B cell (primary cell): ENCODE data around the gene VEZT. TPM values are rescaled to one million over a fixed set of nuclear protein-coding genes. Genes with fewer than 3 reads are reported as not detected.

ENCODE experiments used
- ATAC-seq: fragments of 200-7000 bp; cut with Tn5 transposase; one replicate; pipeline ENCODE4 v1.10.0; 2021; ENCODE audit warnings: low read depth, mild to moderate bottlenecking, moderate number of reproducible peaks, moderate library complexity
- CTCF ChIA-PET: fragments of 350-600 bp; sonication (Branson Sonifier 250); formaldehyde crosslinking; loops from one replicate; lab custom pipeline; 2021; ENCODE audit warnings: antibody characterized with exemption, inconsistent platforms; lab: Charles Lee
- POLR2A ChIA-PET: fragments of 350-600 bp; sonication (Branson Sonifier 250); formaldehyde crosslinking; loops from one replicate; lab custom pipeline; 2021; ENCODE audit warnings: antibody characterized with exemption; lab: Charles Lee
- DNase-seq: peaks from one replicate; pipeline ENCODE4 v3.0.0; 2013
- H2AFZ ChIP-seq: 2 replicates; pipeline ENCODE4 v1.6.1; 2012; ENCODE audit warnings: mild to moderate bottlenecking, low read depth, low read length; ENCODE audit not compliant: insufficient read depth, poor library complexity, severe bottlenecking
- H3K27ac ChIP-seq, 2 donors: 1 replicate in 1 of 2; 2 replicates in 1 of 2; pipeline ENCODE4 v1.5.1; 2012 to 2013; ENCODE audit warnings: low read length in 2 of 2, mild to moderate bottlenecking in 2 of 2, moderate library complexity in 1 of 2
- H3K27me3 ChIP-seq, 4 experiments: fragments of 200-600 bp in 1 of 4; sonication (generic) in 1 of 4; replicated peaks in 1 of 4; 1 replicate in 2 of 4; 2 replicates in 2 of 4; pipeline versions ENCODE4 v1.6.1 to v1.7.0; 2013 to 2016; ENCODE audit warnings: low read length in 3 of 4, mild to moderate bottlenecking in 2 of 4, mixed read lengths in 1 of 4, moderate library complexity in 1 of 4; ENCODE audit not compliant: insufficient read depth in 4 of 4, control insufficient read depth in 3 of 4; ENCODE audit errors: control extremely low read depth in 1 of 4
- H3K36me3 ChIP-seq, 2 experiments: replicated peaks in 1 of 2; 1 replicate in 1 of 2; 2 replicates in 1 of 2; pipeline versions ENCODE4 v1.6.1 to v1.7.1; 2013; ENCODE audit warnings: low read length in 1 of 2; ENCODE audit not compliant: insufficient read depth in 2 of 2, control insufficient read depth in 1 of 2; ENCODE audit errors: control extremely low read depth in 1 of 2, extremely low read depth in 1 of 2
- H3K4me1 ChIP-seq, 2 donors: fragments of 200-600 bp in 1 of 2; sonication (generic) in 1 of 2; 1 replicate in 1 of 2; 2 replicates in 1 of 2; pipeline versions ENCODE4 v1.5.1 to v1.6.1; 2013 to 2017; ENCODE audit warnings: low read length in 2 of 2; ENCODE audit not compliant: control insufficient read depth in 2 of 2, insufficient read depth in 2 of 2
- H3K4me2 ChIP-seq: replicated peaks from 2 replicates; pipeline ENCODE3; 2012; ENCODE audit warnings: mild to moderate bottlenecking, low read depth, low read length; ENCODE audit not compliant: poor library complexity, severe bottlenecking
- H3K4me3 ChIP-seq, 5 experiments: fragments of 200-600 bp in 1 of 5; sonication (generic) in 1 of 5; 1 replicate in 3 of 5; 2 replicates in 2 of 5; pipeline versions ENCODE4 v1.5.1 to v1.7.0; 2011 to 2016; ENCODE audit warnings: low read length in 4 of 5, mild to moderate bottlenecking in 4 of 5, low read depth in 2 of 5, control low read depth in 1 of 5, moderate library complexity in 1 of 5; ENCODE audit not compliant: insufficient read depth in 1 of 5; ENCODE audit errors: control extremely low read depth in 1 of 5, extremely low read depth in 1 of 5
- H3K79me2 ChIP-seq: fragments of 200-600 bp; sonication (generic); one replicate; pipeline ENCODE4 v1.6.0; 2016; ENCODE audit warnings: low read length; ENCODE audit not compliant: control insufficient read depth, insufficient read depth
- H3K9ac ChIP-seq: fragments of 200-600 bp; sonication (generic); 2 replicates; pipeline ENCODE4 v1.6.1; 2017; ENCODE audit warnings: mild to moderate bottlenecking, low read length, moderate library complexity
- H3K9me3 ChIP-seq, 3 donors: one replicate each; pipeline versions ENCODE4 v1.6.1 to v1.7.1; 2013; ENCODE audit warnings: low read length in 2 of 3; ENCODE audit not compliant: control insufficient read depth in 2 of 3, insufficient read depth in 1 of 3; ENCODE audit errors: control extremely low read depth in 1 of 3
- H4K20me1 ChIP-seq: 2 replicates; pipeline ENCODE4 v1.6.0; 2012; ENCODE audit warnings: mild to moderate bottlenecking, low read length; ENCODE audit not compliant: insufficient read depth, control insufficient read depth, poor library complexity, severe bottlenecking
- H3K27ac Mint-ChIP-seq: one replicate; pipeline ENCODE4 v1.8.0; 2021; ENCODE audit warnings: mixed read lengths
- H3K27me3 Mint-ChIP-seq: one replicate; pipeline ENCODE4 v1.8.0; 2021; ENCODE audit warnings: mixed read lengths
- H3K4me1 Mint-ChIP-seq: one replicate; pipeline ENCODE4 v1.8.0; 2021; ENCODE audit warnings: mixed read lengths
- H3K4me3 Mint-ChIP-seq: one replicate; pipeline ENCODE4 v1.8.0; 2021; ENCODE audit warnings: mixed read lengths
- H3K9me3 Mint-ChIP-seq: one replicate; pipeline ENCODE4 v1.8.0; 2022; ENCODE audit warnings: mixed read lengths; ENCODE audit not compliant: insufficient read depth
- CTCF ChIP-seq: fragments of 200-600 bp; IDR thresholded peaks from one replicate; pipeline ENCODE4 v1.8.0; 2022; ENCODE audit warnings: antibody characterized with exemption, mild to moderate bottlenecking
- EZH2 ChIP-seq: IDR thresholded peaks from 2 replicates; pipeline ENCODE4 v1.6.1; 2012; ENCODE audit warnings: borderline replicate concordance, low read depth, mild to moderate bottlenecking, moderate library complexity, low read length; ENCODE audit not compliant: insufficient read depth, poor library complexity, severe bottlenecking
- WGBS: methylation state at CpG from one replicate; pipeline ENCODE4 v1.1.5; 2013; ENCODE audit warnings: missing lambda C conversion rate; ENCODE audit not compliant: insufficient coverage; 5-methylcytosine and 5-hydroxymethylcytosine counted together
- intact Hi-C: fragments of 100-400 bp; cut with micrococcal nuclease; formaldehyde crosslinking; loops from one replicate; pipeline ENCODE4 v1.10.0; 2022
- polyA plus RNA-seq: library from polyadenylated mRNA; depleted of rRNA; stranded (reverse); fragments of >200 nt; gene quantifications from 2 replicates; pipeline ENCODE4 v1.2.3, GENCODE V29; 2012
- small RNA-seq: library from RNA; depleted of rRNA; stranded (forward); fragments of <200 nt; gene quantifications from one replicate; pipeline ENCODE3, GENCODE V24; 2012; ENCODE audit warnings: low replicate concordance, low read depth; ENCODE audit not compliant: insufficient read length
- total RNA-seq, 2 donors: library from RNA; stranded (reverse); fragments of 120-200 nt in 1 of 2; gene quantifications; 1 replicate in 1 of 2; 2 replicates in 1 of 2; pipeline versions ENCODE4 v1.2.3 to v1.2.4, GENCODE V29; 2013 to 2022

Gene VEZT
- total and polyA plus RNA-seq, 2 donors (not counting 1 experiment from before 2014, with no cell fraction given): 19.9 to 61.8 TPM

DNA sequence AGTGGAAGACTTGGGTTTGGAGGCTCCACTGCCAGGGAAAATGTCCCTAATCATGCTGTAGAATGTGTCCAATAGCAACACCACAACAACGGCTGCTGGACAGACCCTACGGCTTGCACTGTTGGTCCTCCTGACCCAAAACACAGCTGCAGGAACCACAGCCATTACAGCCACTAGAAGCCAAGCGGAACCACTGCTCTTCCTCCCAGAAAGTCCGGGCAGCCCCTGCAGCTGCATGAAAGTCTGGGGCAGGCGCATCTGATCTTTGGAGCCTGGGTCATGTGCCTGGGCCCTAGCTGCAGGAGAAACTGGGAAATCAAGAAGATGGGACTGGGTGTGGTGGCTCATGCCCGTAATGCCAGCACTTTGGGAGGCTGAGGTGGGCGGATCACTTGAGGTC lies 131.7 kb downstream of the VEZT start:
- TF ChIP-seq CTCF (no peak), EZH2 (no peak)
- ChIA-PET POLR2A (no interaction called here), CTCF (no interaction called here)
- no peak overlapping the region for H3K27ac ChIP-seq
- peaks cover 0 to 12% (median 1%) of the 10 kb centered on the region in 4 experiments for H3K27me3 ChIP-seq
- no peaks in the 10 kb centered on the region for H3K36me3 ChIP-seq
- no peaks in the 10 kb centered on the region for H3K79me2 ChIP-seq
- intact Hi-C loops: no loop called here
- H3K4me1 ChIP-seq: peaks cover 0 to 4% of the 10 kb centered on the region in 2 donors
- no peak overlapping the region for H3K27ac Mint-ChIP-seq
- H3K4me2 ChIP-seq: no peak overlapping the region
- no peaks in the 10 kb centered on the region for H3K9me3 ChIP-seq
- H3K4me1 Mint-ChIP-seq: peaks cover 4% of the 10 kb centered on the region
- ATAC-seq (no peak), DNase-seq (no peak)
- H3K27me3 Mint-ChIP-seq: peaks cover 21% of the 10 kb centered on the region
- H3K9ac ChIP-seq: no peak overlapping the region
- no peak overlapping the region for H2AFZ ChIP-seq
- peak overlapping the region; percentile 35 for H3K4me3 Mint-ChIP-seq
- no peaks in the 10 kb centered on the region for H4K20me1 ChIP-seq
- 91% methylated on average over 5 of the region's 7 CpGs for WGBS
- H3K9me3 Mint-ChIP-seq: no peaks in the 10 kb centered on the region
- H3K4me3 ChIP-seq: no peak overlapping the region

GRCh38 chr12:95351748-95352147 lies 134.1 kb downstream of the VEZT start:
- no peaks in the 10 kb centered on the region for H3K79me2 ChIP-seq
- no peaks in the 10 kb centered on the region for H3K9me3 ChIP-seq
- CTCF ChIA-PET: no interaction called here
- H3K27ac Mint-ChIP-seq: no peak overlapping the region
- peaks cover 21% of the 10 kb centered on the region for H3K27me3 Mint-ChIP-seq
- TF ChIP-seq CTCF (no peak), EZH2 (no peak)
- POLR2A ChIA-PET: interaction anchor here (0.5 kb wide), 1 partner anchor 52 kb away, joined by 11 read pairs; no protein-coding TSS in a partner anchor
- intact Hi-C loops: no loop called here
- peaks cover 0 to 4% of the 10 kb centered on the region in 2 donors for H3K4me1 ChIP-seq
- no peak overlapping the region for H3K4me2 ChIP-seq
- H4K20me1 ChIP-seq: no peaks in the 10 kb centered on the region
- no peak overlapping the region for H3K27ac ChIP-seq
- peaks cover 4% of the 10 kb centered on the region for H3K4me1 Mint-ChIP-seq
- H3K36me3 ChIP-seq: no peaks in the 10 kb centered on the region
- no peaks in the 10 kb centered on the region for H3K9me3 Mint-ChIP-seq
- ATAC-seq: no peak
- no peak overlapping the region for H2AFZ ChIP-seq
- H3K9ac ChIP-seq: no peak overlapping the region
- H3K27me3 ChIP-seq: peaks cover 0 to 12% (median 1%) of the 10 kb centered on the region in 4 experiments
- over 99% methylated on average over 6 of the region's 6 CpGs for WGBS
- DNase-seq: no peak
- no peak overlapping the region for H3K4me3 Mint-ChIP-seq
- no peak overlapping the region for H3K4me3 ChIP-seq

Small RNA genes lying within 50 kb of the gene (small RNA-seq; reads per million reads assigned to genes)
- 14.4 reads per million, percentile 87 among the genes with 10 or more reads in this experiment for gene MIR331
- not detected for gene MIR3685
- gene RF00019: not detected
- not detected for gene RNU6-808P

Other genes with a start within 250 kb of the VEZT start
- 41.7 and 42.0 TPM in 2 replicates for gene NDUFA12, start 214.1 kb upstream of the VEZT start, total RNA-seq
- 51.8 and 66.5 TPM in 2 replicates for gene NDUFA12, start 214.1 kb upstream of the VEZT start, polyA plus RNA-seq
- 53.9 and 55.4 TPM in 2 replicates for gene NR2C1, start 144.2 kb upstream of the VEZT start, total RNA-seq
- gene NR2C1, start 144.2 kb upstream of the VEZT start, polyA plus RNA-seq: 31.2 and 53.3 TPM in 2 replicates
- 7.3 and 8.4 TPM in 2 replicates for gene FGD6, start 340 bp upstream of the VEZT start, total RNA-seq
- gene FGD6, start 340 bp upstream of the VEZT start, polyA plus RNA-seq: 0.71 and 1.2 TPM in 2 replicates